Measurements from ENCODE around the gene SLC25A27. TPM values are rescaled to one million over a fixed set of nuclear protein-coding genes. Genes with fewer than 3 reads are reported as not detected.
A peak's percentile ranks its signal among the peaks of the same experiment; 100 is the strongest.
"Not testable (repeated sequence)": the region's sequence is repeated elsewhere in the genome, so short reads cannot be mapped to it uniquely, and the experiment has no call there.

The SLC25A27 gene
- polyA plus RNA-seq, 1 donor (not counting 4 experiments of a cell fraction or from before 2014, with no cell fraction given): 10.4 TPM

DNA sequence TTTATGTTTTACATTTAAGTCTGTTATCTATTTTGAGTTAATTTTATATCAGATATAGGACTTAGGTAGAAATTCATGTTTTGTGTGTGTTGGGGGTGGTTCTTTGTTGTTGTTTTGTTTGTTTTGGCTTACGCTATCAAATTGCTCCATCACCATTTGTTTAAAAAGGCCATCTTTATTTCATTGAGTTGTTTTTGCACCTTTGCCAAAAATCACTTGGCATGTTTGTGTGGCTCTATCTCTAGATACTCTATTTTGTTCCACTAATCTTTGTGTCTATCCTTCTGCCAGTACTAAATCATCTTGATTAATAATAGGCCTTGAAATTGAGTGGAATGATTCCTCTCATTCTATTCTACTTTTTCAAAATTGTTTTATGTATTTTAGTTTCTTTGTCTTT lies 7.5 kb upstream of the SLC25A27 start:
- no peak for FAIRE-seq
- DNase-seq (ENCODE audit: low read depth, low spot score): no peak
- H2AFZ ChIP-seq (ENCODE audit: control insufficient read depth, low read length): no peak overlapping the region
- TF ChIP-seq, protein P1, sequence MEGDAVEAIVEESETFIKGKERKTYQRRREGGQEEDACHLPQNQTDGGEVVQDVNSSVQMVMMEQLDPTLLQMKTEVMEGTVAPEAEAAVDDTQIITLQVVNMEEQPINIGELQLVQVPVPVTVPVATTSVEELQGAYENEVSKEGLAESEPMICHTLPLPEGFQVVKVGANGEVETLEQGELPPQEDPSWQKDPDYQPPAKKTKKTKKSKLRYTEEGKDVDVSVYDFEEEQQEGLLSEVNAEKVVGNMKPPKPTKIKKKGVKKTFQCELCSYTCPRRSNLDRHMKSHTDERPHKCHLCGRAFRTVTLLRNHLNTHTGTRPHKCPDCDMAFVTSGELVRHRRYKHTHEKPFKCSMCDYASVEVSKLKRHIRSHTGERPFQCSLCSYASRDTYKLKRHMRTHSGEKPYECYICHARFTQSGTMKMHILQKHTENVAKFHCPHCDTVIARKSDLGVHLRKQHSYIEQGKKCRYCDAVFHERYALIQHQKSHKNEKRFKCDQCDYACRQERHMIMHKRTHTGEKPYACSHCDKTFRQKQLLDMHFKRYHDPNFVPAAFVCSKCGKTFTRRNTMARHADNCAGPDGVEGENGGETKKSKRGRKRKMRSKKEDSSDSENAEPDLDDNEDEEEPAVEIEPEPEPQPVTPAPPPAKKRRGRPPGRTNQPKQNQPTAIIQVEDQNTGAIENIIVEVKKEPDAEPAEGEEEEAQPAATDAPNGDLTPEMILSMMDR (optimal IDR thresholded peaks at IDR 0.05 in 1 of 3, IDR thresholded peaks at IDR 0.05 in 1 of 3, conservative IDR thresholded peaks at IDR 0.05 in 1 of 3; ENCODE audit: extremely low read depth in 1 of 3, insufficient read depth in 2 of 3, low read length in 3 of 3): no peak
- no peak for TF ChIP-seq EZH2 (IDR thresholded peaks at IDR 0.05; ENCODE audit: low read length)
- no peaks in the 10 kb centered on the region for H3K36me3 ChIP-seq (ENCODE audit: control insufficient read depth in 2 of 2, extremely low read depth in 1 of 2, insufficient read depth in 2 of 2, low read length in 2 of 2)
- H3K9me1 ChIP-seq (ENCODE audit: control insufficient read depth, extremely low read depth, insufficient read depth, low read length): no peaks in the 10 kb centered on the region
- dilution Hi-C loops (cut with MboI; ENCODE audit: extremely low pct_ligation_motif_present, low sequenced_read_pairs): no loop called here
- no peak overlapping the region for H3K9ac ChIP-seq (ENCODE audit: control insufficient read depth, extremely low read depth, insufficient read depth, low read length)
- no peaks in the 10 kb centered on the region for H4K20me1 ChIP-seq (ENCODE audit: control insufficient read depth, extremely low read depth, insufficient read depth, low read length)
- no peaks in the 10 kb centered on the region for H3K79me2 ChIP-seq (ENCODE audit: control insufficient read depth, insufficient read depth, low read length)
- H3K4me1 ChIP-seq (ENCODE audit: control insufficient read depth, extremely low read depth, insufficient read depth, low read length): peaks cover 23% of the 10 kb centered on the region
- no peaks in the 10 kb centered on the region for H3K9me3 ChIP-seq (ENCODE audit: control insufficient read depth, low read depth, low read length)
- H3K27ac ChIP-seq (ENCODE audit: control insufficient read depth, insufficient read depth, low read length): no peak overlapping the region
- no peak overlapping the region for H3K4me2 ChIP-seq (ENCODE audit: control insufficient read depth, extremely low read depth, insufficient read depth, low read depth, low read length)
- no peak overlapping the region for H3K4me3 ChIP-seq (ENCODE audit: control insufficient read depth in 2 of 3, extremely low read depth in 1 of 3, insufficient read depth in 2 of 3, low read depth in 1 of 3, low read length in 3 of 3)
- H3K27me3 ChIP-seq (ENCODE audit: control insufficient read depth, extremely low read depth, insufficient read depth, low read length): no peaks in the 10 kb centered on the region

DNA sequence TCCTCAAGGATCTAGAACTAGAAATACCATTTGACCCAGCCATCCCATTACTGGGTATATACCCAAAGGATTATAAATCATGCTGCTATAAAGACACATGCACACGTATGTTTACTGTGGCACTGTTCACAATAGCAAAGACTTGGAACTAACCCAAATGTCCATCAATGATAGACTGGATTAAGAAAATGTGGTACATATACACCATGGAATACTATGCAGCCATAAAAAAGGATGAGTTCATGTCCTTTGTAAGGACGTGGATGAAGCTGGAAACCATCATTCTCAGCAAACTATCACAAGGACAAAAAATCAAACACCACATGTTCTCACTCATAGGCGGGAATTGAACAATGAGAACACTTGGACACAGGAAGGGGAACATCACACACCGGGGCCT lies 4.7 kb upstream of the SLC25A27 start:
- H3K27ac ChIP-seq (ENCODE audit: control insufficient read depth, insufficient read depth, low read length); H2AFZ ChIP-seq (ENCODE audit: control insufficient read depth, low read length); H3K79me2 ChIP-seq (ENCODE audit: control insufficient read depth, insufficient read depth, low read length); H3K36me3 ChIP-seq (ENCODE audit: control insufficient read depth in 2 of 2, extremely low read depth in 1 of 2, insufficient read depth in 2 of 2, low read length in 2 of 2); H3K4me2 ChIP-seq (ENCODE audit: control insufficient read depth, extremely low read depth, insufficient read depth, low read depth, low read length); dilution Hi-C loops (cut with MboI; ENCODE audit: extremely low pct_ligation_motif_present, low sequenced_read_pairs); FAIRE-seq; H3K9me3 ChIP-seq (ENCODE audit: control insufficient read depth, low read depth, low read length); DNase-seq (ENCODE audit: low read depth, low spot score); H4K20me1 ChIP-seq (ENCODE audit: control insufficient read depth, extremely low read depth, insufficient read depth, low read length); H3K9me1 ChIP-seq (ENCODE audit: control insufficient read depth, extremely low read depth, insufficient read depth, low read length); H3K27me3 ChIP-seq (ENCODE audit: control insufficient read depth, extremely low read depth, insufficient read depth, low read length); H3K9ac ChIP-seq (ENCODE audit: control insufficient read depth, extremely low read depth, insufficient read depth, low read length); H3K4me3 ChIP-seq (ENCODE audit: control insufficient read depth in 2 of 3, extremely low read depth in 1 of 3, insufficient read depth in 2 of 3, low read depth in 1 of 3, low read length in 3 of 3): not testable (repeated sequence)
- peaks cover 19% of the 10 kb centered on the region for H3K4me1 ChIP-seq (ENCODE audit: control insufficient read depth, extremely low read depth, insufficient read depth, low read length)

DNA sequence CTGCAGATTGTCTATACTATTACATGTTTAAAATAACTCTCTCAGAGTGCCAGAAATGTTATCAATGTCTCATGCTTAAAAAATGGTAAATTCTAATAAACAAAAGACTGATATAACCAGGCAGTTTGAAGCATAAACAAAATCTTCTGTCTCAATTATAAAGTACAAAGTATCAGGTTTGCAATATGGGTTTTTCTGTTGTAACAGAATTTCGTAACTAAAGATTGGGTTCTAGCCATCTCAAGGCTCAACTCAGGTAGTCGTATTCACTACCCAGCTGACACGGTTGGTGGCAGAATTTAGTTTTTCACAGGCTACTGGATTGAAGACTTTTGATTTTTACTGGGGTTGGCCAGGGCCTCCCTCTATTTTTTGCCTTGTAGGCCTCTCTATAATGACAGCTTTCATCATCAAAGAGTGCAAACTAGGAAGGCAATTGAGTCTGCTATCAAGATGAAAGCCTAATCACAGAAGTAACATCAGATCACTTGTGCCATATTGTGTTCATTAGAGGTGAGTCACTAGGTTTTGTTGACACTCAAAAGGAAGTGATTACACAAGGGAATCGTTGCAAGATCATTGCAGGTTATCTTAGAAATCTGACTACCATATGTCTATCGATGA lies 3.8 kb upstream of the SLC25A27 start:
- Histone ChIP-seq H3K4me2 (ENCODE audit: control insufficient read depth, extremely low read depth, insufficient read depth, low read depth, low read length) (no peak overlapping the region), H3K4me1 (ENCODE audit: control insufficient read depth, extremely low read depth, insufficient read depth, low read length) (peaks cover 14% of the 10 kb centered on the region), H3K9me1 (ENCODE audit: control insufficient read depth, extremely low read depth, insufficient read depth, low read length) (no peaks in the 10 kb centered on the region), H3K27me3 (ENCODE audit: control insufficient read depth, extremely low read depth, insufficient read depth, low read length) (no peaks in the 10 kb centered on the region), H3K4me3 (ENCODE audit: control insufficient read depth in 2 of 3, extremely low read depth in 1 of 3, insufficient read depth in 2 of 3, low read depth in 1 of 3, low read length in 3 of 3) (no peak overlapping the region), H2AFZ (ENCODE audit: control insufficient read depth, low read length) (no peak overlapping the region), H4K20me1 (ENCODE audit: control insufficient read depth, extremely low read depth, insufficient read depth, low read length) (no peaks in the 10 kb centered on the region), H3K36me3 (ENCODE audit: control insufficient read depth in 2 of 2, extremely low read depth in 1 of 2, insufficient read depth in 2 of 2, low read length in 2 of 2) (no peaks in the 10 kb centered on the region), H3K9me3 (ENCODE audit: control insufficient read depth, low read depth, low read length) (no peaks in the 10 kb centered on the region), H3K27ac (ENCODE audit: control insufficient read depth, insufficient read depth, low read length) (no peak overlapping the region), H3K9ac (ENCODE audit: control insufficient read depth, extremely low read depth, insufficient read depth, low read length) (no peak overlapping the region), H3K79me2 (ENCODE audit: control insufficient read depth, insufficient read depth, low read length) (no peaks in the 10 kb centered on the region)
- DNase-seq (ENCODE audit: low read depth, low spot score) (no peak), FAIRE-seq (peak; percentile 77)
- TF ChIP-seq, protein P1 (optimal IDR thresholded peaks at IDR 0.05 in 1 of 3, IDR thresholded peaks at IDR 0.05 in 1 of 3, conservative IDR thresholded peaks at IDR 0.05 in 1 of 3; ENCODE audit: extremely low read depth in 1 of 3, insufficient read depth in 2 of 3, low read length in 3 of 3): no peak
- no peak for TF ChIP-seq EZH2 (IDR thresholded peaks at IDR 0.05; ENCODE audit: low read length)
- dilution Hi-C loops (cut with MboI; ENCODE audit: extremely low pct_ligation_motif_present, low sequenced_read_pairs): no loop called here

Data from keratinocyte (primary cell).